ENCODE data around the gene PLA2G2F.
A peak's percentile ranks its signal among the peaks of the same experiment; 100 is the strongest.

The PLA2G2F gene

GRCh38 chr1:20142001-20142710 is 3.0 kb downstream of the PLA2G2F start:
- DNase-seq (ENCODE audit: low spot score), result no peak

GRCh38 chr1:20143318-20143717 is 4.2 kb downstream of the PLA2G2F start:
- no peak for DNase-seq (ENCODE audit: low spot score)

- DNase-seq (ENCODE audit: low spot score), result no peak
Observed at GRCh38 chr1:20143734-20144565, 4.8 kb downstream of the PLA2G2F start.

GRCh38 chr1:20147846-20148570 is 8.9 kb downstream of the PLA2G2F start:
- no peak for DNase-seq (ENCODE audit: low spot score)

- no peak for DNase-seq (ENCODE audit: low spot score)
Observed at GRCh38 chr1:20148571-20149500, 9.7 kb downstream of the PLA2G2F start.

GRCh38 chr1:20149601-20150325 is 10.6 kb downstream of the PLA2G2F start:
- DNase-seq (ENCODE audit: low spot score), result no peak

DNA sequence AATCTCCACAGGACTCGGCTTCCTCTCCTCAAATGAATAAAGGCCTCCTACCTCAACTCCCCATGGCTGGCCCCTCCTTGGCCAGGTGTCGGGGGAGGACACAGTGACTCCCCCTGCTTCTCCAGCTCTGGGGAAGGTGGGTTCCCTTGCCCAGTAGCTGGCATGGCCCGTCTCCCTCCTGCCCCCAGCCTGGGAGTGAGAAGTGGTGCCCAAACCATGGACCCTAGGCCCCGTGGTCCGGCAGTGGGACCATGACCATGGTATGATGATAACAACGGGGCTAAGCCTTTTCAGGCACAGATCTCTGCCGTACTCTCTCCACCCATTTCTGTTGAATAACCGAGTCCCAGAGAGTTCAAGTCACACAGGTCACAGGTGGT is 11.2 kb downstream of the PLA2G2F start:
- no peak for DNase-seq (ENCODE audit: low spot score)

- no peak for DNase-seq (ENCODE audit: low spot score)
Observed at GRCh38 chr1:20150969-20151368, 11.8 kb downstream of the PLA2G2F start.

- DNase-seq (ENCODE audit: low spot score), result peak; percentile 87
Observed at GRCh38 chr1:20151906-20152598, 12.9 kb downstream of the PLA2G2F start.

- no peak for DNase-seq (ENCODE audit: low spot score)
Observed at GRCh38 chr1:20152599-20152930, 13.4 kb downstream of the PLA2G2F start.

- no peak for DNase-seq (ENCODE audit: low spot score)
Observed at GRCh38 chr1:20153000-20153418, 13.9 kb downstream of the PLA2G2F start.

GRCh38 chr1:20154301-20154831 is 15.2 kb downstream of the PLA2G2F start:
- DNase-seq (ENCODE audit: low spot score), result no peak

DNA sequence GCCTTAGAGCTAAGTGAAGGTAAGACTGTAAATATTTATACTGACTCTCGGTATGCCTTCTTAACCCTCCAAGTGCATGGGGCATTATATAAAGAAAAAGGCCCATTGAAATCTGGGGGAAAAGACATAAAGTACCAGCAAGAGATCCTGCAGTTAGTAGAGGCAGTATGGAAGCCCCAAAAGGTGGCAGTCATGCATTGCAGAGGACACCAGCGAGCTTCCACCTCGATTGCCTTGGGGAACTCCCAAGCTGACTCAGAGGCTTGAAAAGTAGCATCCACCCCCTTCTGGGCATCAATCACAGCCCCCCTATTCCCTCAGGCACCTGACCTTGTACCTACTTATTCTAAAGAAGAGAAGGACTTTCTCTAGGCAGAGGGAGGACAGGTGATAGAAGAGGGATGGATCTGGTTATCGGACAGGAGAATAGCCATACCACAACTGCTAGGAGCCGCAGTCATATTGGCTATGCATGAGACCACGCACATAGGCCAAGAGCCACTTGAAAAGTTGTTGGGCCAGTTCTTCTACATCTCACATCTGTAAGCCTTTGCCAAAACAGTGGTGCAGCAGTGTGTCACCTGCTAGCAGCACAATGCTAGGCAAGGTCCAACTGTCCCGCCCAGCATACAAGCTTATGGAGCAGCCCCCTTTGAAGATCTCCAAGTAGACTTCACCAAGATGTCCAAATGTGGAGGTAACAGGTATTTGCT is 19.4 kb downstream of the PLA2G2F start:
- no peak for DNase-seq (ENCODE audit: low spot score)

DNA sequence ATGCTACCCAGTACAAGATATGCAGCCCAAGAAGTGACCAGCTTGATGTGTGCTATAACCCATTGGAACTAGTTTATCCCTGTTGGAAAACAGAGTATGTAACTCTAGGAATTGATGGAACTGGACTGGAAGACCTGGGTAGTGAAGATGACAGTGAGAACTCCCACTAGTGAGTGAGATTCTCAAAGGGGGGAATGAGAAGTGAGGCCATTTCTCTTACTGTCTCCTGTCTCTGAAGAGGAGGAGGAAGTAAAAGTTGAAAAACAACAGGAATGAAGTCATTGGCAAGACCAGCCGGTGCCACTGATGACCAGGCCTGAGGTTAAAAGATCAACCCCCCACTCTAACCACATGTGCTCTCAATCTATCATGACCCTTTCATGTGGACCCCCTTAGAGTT is 20.9 kb downstream of the PLA2G2F start:
- no peak for DNase-seq (ENCODE audit: low spot score)

GRCh38 chr1:20164694-20165202 is 25.6 kb downstream of the PLA2G2F start:
- no peak for DNase-seq (ENCODE audit: low spot score)

DNA sequence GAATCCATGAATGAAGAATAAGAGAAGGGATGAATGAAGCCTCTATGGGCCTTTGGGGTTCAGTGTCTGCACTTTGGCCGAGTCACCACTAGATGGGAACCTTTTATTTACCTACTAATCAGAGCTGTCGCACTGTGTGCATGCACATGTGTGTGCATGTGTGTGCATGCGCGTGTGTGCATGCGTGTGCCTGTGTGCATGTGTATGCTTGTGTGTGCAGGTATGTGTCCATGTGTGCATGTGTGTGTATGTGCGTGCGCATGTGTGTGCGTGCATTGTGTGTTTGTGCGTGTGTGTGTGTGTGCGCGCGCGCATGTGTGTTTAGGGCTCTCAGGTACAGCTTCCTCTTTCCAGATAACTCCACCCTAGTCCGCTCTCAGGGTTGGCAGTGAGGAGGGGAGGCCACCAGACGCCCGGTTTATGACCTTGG is 26.4 kb downstream of the PLA2G2F start:
- DNase-seq (ENCODE audit: low spot score), result no peak

- no peak for DNase-seq (ENCODE audit: low spot score)
Observed at GRCh38 chr1:20166051-20166450, 26.9 kb downstream of the PLA2G2F start.

- DNase-seq (ENCODE audit: low spot score), result no peak
Observed at GRCh38 chr1:20167126-20167525, 28.0 kb downstream of the PLA2G2F start.

All from ecto neural progenitor cell (in vitro differentiated cells).